Measurements from ENCODE around the gene IL11. TPM values are rescaled to one million over a fixed set of nuclear protein-coding genes. Genes with fewer than 3 reads are reported as not detected.

The IL11 gene
- total RNA-seq, 2 donors from 2014 or later = 0.31 to 0.46 TPM

DNA sequence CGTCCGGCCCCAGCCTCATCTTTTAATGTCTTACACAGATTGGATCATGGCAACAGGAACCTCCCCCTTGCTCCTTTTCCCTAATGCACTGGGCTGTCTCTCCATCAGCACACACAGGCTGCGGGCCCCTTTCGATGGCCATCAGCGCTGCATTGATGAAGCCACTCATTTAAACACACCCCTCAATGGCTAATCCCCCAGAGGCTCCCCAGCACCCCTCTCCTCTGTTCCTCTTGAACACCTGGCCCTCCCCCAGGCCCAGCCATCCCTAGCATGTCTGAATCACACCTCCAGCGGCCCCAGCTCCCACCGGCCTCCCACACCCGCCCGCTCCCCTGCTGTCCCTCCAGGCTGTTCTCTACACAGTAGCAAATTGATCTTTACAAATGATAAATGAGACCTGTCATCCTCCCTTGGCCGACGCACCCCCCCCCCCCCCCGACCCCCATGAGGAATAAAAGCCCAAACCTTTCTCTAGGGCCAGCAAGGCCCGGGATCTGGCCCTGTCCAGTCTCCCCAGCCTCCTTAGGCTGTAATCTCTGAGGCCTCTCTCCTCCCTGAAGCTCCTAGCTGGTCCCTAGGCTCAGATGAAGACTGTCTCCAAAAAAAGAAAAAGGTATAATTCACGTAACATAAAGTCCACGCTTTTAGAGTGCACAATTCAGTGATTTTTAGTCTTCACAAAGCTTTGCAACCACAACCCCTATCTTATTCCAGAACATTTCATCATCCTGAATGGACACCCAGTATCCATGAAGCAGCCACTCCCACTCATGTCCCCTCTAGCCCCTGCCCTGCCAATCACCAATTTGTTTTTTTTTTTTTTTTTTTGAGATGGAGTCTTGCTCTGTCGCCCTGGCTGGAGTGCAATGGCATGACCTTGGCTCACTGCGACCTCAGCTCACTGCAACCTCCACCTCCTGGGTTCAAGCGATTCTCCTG, 22.8 kb upstream of the IL11 start:
- intact Hi-C loops (cut with DNase I, micrococcal nuclease) = no loop called here
- DNase-seq (no peak), ATAC-seq (no peak)

DNA sequence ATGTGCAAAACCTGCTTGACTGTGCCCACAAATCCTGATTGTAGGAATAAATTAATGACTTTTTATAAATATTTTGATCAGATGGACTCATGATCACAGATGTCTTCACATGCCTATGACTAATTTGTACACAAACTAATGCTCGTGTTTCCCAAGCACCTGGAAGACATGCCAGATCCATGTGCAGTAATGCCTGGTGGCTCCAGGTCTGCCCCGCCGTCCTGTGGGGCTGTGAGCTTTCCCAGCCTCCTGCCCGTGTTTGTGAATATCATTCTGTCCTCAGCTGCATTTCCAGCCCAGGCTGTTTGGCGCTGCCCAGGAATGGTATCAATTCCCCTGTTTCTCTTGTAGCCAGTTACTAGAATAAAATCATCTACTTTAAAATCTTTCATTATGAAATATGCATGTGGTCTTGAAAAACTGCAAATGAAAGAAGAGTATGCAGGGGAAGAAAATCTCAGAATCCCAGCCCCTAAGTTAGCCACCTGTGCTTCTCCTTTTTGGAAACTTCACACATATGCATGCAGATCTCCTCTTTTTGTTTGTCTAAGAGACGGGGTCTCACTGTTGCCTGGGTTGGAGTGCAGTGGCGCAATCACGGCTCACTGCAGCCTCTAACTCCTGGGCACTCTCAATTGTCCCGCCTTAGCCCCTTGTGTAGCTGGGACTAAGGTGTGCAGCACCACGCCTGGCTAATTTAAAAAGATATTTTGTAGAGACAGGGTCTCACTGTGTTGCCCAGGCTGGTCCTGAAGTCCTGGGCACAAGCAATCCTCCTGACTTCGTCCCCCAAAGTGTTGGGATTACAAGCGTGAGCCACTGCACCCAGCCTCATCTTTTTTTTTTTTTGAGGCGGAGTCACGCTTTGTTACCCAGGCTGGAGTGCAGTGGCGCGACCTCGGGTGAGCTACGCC, 21.7 kb upstream of the IL11 start:
- DNase-seq = no peak
- intact Hi-C loops (cut with DNase I, micrococcal nuclease) = no loop called here
- no peak for ATAC-seq

DNA sequence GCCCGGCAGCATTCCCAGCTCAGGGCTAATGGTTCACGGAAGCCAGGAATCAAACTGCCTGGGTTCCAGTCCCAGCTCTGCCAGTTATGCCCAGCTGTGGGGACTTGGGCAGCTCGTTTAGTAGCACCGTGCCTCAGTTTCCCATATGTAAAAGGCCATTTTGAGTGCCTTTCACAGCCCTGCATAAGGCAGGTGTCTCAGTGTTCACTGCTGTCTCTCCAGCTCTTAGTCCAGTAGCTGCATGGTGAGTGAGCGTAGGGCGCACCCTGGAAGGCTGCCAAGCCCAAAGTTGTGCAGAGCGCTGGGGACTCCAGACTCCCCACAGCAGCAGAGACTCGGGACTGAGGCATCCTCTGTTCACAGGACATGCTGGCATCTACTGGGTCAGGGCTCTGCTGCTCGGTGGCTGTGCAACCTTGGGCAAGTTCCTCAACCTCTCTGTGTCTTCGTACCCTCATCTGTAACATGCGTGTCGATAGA, 21.0 kb upstream of the IL11 start:
- intact Hi-C loops (cut with DNase I, micrococcal nuclease) = no loop called here
- ATAC-seq (no peak), DNase-seq (no peak)

- DNase-seq (no peak), ATAC-seq (no peak)
- intact Hi-C loops (cut with DNase I, micrococcal nuclease) = no loop called here
Observed at GRCh38 chr19:55390461-55390880, 20.2 kb upstream of the IL11 start.

DNA sequence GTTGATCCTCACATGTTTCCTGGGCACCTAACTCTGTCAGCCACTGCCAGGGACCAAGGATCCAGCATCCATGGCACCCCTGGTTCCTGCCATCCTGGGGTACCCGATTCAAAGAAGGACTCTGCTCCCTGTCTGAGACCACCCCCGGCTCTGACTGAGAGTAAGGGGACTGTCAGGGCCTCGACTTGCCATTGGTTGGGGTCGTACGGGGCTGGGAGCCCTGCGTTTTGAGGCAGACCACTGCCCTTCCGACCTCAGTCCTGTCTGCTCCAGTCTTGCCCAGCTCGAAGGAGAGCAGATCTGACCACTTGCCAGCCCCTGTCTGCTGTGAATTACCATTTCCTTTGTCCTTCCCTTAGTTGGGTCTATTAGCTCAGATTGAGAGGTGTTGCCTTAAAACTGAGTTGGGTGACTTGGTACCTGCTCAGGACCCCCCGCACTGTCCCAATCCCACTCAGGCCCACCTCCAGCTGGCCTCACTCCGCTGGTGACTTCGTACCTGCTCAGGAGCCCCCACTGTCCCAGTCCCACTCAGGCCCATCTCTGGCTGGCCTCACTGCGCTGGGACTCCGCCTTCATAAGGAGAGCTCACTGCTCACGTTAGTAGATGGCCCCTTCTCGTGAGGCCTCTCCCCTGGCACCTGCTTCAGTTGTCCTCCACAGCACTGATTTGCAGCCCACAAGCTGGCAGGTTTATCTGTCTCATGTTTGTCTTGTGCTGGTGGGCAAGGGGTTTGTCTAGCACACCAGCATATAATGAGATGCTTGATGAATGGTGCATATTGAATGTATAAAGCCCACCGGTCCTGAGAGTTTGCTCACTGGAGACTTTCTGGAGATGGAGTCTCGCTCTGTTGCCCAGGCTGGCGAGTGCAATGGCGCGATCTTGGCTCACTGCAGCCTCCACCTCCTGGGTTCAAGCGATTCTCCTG, 19.4 kb upstream of the IL11 start:
- DNase-seq (no peak), ATAC-seq (no peak)
- intact Hi-C loops (cut with DNase I, micrococcal nuclease) = no loop called here

GRCh38 chr19:55387736-55388497, 17.7 kb upstream of the IL11 start:
- ATAC-seq = no peak
- intact Hi-C loops (cut with DNase I, micrococcal nuclease) = no loop called here
- no peak for DNase-seq

- intact Hi-C loops (cut with DNase I, micrococcal nuclease) = no loop called here
- no peak for DNase-seq
- ATAC-seq = no peak
Observed at GRCh38 chr19:55386493-55386971, 16.3 kb upstream of the IL11 start.

DNA sequence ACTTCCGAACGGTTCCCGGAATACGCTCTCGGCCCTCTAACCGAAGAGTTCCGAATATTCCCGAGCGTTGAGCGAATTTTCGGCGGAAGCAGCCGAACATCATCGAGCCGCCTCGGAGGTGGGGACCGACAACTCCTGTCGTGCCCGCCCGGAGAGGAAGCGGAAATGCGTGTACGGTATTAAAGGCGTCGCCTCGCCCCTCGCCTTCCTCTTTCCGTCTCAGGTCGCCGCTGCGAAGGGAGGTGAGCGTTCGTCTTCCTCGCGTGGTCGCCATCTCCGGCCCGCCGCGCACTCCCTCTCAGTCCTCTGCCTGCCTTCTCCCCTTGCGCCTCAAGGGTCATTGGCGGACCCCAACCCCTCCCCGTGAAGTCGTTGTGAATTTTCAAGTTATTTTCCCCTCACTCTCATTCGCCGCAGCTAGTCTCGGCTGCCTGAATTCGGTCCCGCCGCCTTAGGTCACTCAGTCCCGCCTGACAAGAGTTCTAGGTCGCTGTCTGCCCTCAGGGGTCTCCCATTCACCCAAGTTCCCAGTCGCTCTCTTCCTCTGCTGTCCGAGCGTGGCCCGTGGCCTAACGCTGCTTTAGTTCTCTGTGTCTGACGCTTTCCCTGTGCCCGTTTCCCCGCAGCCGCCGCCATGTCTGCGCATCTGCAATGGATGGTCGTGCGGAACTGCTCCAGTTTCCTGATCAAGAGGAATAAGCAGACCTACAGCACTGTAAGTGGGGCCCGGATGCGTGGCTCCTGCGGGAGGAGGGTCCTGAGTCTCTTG, 15.6 kb upstream of the IL11 start, which contains the start of gene RPL28:
TSS of gene RPL28 (plus strand) at position 209 of the 769 bp plus-strand sequence. CDS start at position 635, 426 bp downstream.
- intact Hi-C loops (cut with DNase I, micrococcal nuclease) = no loop called here
- DNase-seq (peak; percentile 98), ATAC-seq (peak; percentile 73)

DNA sequence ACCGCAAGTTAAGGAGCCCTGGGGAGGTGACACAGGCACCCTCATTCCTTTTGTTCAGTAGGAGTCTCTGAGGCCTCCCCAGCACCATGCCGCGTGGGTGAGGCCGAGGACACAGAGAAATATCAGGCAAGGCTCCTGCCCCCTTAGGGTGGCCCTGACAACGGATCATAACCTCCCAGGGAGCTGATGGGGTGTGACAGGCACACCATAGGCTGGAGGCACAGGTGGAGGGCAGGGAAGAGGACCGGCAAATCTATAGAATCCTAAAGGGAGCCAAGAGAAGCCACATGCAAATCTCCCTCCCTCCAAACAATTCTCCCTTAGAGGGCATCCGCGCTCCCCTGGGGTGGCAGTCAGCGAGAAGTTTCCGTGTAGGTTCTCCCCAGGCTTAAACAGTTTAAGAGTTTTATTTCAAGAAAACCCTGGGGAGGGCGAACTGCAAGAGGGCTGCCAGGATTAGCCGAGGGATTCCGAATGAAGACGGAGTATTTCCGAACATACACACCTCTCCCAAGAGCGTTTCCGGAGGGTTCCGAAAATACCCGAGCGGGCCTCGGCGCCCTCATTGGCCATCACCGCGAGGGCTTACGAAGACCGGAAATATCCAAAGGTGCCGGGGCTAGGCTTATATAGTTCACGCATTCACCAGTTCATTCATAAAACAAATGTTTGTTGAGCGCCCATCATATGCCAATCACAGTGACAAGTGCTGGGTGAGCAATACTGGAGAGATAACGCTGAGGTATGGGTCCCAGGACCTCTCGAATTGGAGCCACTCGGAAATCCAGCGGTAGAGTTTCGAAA, 14.9 kb upstream of the IL11 start:
- DNase-seq = peak; percentile 97
- intact Hi-C loops (cut with DNase I, micrococcal nuclease) = no loop called here
- peak; percentile 76 for ATAC-seq

DNA sequence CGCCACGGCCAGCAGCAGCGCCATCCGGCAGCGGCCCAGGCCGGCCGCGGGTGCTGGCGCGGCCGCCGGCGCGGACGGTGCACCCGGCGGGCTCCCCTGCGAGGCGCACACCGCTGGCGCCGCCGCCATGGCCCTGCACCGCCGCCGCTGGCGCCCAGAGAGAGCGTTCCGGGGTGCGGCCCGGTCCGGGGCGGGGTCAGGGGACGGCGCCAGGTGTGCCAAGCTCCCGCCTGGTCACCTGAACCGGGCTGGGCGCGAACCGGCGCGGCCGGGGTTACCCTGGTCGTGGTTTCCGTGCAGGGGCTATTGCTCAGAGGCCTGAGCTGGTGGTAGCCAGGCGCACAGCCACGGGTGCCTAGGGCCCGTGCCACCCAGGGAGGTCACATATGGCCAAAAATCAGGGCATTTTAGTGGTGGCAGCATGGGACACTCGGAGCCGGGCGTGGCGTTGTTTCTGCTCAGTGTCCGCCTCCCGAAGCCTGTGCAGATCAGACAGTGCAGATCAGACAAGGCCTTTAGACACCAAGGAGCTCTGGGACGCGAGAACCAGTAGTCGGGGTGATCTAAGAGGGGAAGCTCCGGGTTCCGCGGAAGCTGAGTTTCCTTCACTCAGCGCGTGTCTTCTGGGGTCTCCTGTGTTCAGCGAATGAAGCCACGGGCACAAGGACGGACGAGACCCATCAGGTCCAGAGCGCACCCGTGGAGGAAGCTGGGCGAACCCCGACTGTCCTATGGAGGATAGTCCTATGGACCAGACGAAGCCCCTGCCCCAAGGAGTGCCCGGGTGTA, 14.1 kb upstream of the IL11 start, which contains the start of gene TMEM238:
TSS of gene TMEM238 (minus strand) at position 162 of the 789 bp plus-strand sequence. CDS start at position 129, 33 bp downstream.
- intact Hi-C loops (cut with DNase I, micrococcal nuclease) = no loop called here
- DNase-seq (peak; percentile 78 to 83), ATAC-seq (peak; percentile 63)

DNA sequence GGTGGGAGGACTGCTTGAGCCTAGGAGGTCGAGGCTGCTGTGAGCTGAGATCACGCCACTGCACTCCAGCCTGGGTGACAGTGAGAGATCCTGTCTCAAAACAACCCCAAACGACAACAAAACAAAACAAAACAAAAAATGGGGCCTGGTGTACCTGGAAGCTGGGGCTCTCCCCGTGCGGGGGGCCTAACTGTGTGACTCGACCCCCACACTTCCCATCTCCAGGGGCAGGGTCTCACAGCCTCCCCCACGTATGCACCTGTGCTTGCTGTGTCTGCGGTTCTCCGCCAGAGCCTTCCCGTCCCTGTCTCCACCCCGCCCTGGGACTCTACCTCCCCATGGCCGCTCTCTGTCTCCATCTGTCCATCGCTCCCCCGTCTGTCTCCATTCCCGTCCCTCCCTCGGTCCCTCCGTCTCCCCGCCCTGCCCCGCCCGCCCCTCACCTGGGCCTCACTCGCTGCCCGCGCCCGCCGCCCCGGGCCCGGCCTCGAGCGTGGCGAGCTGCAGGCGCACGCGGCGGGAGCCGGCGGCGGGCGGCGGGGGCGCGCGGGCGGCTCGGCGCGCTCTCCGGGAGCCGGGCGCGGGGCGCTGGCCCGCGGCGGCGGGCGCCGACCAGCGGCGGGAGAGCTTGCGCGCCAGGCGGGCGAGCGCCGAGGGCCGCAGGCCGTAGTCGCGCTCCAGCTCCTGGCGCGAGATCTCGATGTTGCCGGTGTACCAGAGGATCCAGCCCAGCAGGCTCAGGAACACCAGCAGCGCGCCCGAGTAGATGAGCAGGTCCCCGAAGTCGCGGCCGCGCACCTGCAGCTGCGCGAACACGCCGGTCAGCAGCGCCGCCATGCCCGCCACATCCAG, 13.2 kb upstream of the IL11 start:
- intact Hi-C loops (cut with DNase I, micrococcal nuclease) = no loop called here

DNA sequence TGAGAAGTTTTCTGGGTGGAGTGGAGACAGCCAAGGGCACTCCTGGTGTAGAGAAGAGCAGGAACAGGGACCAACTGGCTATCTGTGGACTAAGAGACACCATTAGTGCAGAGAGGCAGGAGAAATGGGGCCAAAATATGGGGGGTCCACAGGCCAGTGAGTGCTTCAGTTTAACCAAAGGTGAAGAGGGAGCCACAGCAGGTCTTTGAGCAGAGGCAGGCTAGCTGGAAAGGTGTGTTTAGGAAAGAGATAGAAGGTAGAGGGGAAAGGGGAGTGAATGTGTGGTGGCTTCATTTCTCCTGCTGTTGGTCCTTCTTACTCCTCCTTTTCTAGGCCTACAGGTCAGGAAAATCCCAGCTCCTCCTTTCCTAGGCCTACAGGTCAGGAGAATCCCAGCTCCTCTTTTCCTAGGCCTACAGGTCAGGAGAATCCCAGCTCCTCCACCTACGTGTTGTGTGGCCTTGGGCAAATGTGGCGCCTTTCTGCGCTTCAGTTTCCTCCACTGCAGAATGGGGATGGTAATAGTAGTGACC, 12.3 kb upstream of the IL11 start:
- ATAC-seq = no peak
- no peak for DNase-seq
- intact Hi-C loops (cut with DNase I, micrococcal nuclease) = no loop called here

More for the DNA sequence above, 13.2 kb upstream of the IL11 start:
- DNase-seq (peak; percentile 59 to 67), ATAC-seq (peak; percentile 9)

DNA sequence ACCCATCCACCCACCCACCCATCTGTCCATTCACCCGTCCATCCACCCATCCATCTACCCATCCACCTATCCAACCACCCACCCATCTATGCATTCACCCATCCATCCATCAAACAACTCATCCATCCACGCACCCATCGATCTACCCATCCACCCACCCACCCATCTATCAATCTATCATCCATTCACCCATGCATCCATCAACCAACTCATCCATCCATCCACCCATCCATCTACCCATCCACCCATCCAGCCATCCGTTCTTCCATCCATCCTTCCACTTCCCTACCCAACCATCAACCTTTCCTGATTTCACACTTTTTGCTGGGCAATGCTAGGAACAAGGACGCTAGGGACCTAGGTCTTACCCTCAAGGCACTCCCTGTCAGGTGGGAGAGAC, 11.8 kb upstream of the IL11 start:
- intact Hi-C loops (cut with DNase I, micrococcal nuclease) = no loop called here
- ATAC-seq (no peak), DNase-seq (no peak)

GRCh38 chr19:55379174-55379573, 8.9 kb upstream of the IL11 start:
- intact Hi-C loops (cut with DNase I, micrococcal nuclease) = loop anchor here in 1 of 2 donors (10.0 kb wide), 1 partner anchor 74 kb away; no protein-coding TSS in a partner anchor
- DNase-seq (no peak), ATAC-seq (no peak)

All from left colon (tissue), 2 donors.